Neural cell (in vitro differentiated cells): ENCODE measurements around the gene MLIP.

Source experiments
- EP300 ChIP-seq: fragments of 450-650 bp; conservative IDR thresholded peaks from 2 replicates; pipeline ENCODE4 v1.6.1; 2014; ENCODE audit warnings: antibody characterized with exemption, mild to moderate bottlenecking, moderate library complexity; ENCODE audit not compliant: poor library complexity, severe bottlenecking
- EZH2 ChIP-seq: fragments of 200-600, 300-800 bp; shearing (Covaris generic), sonication (generic); IDR thresholded peaks from 2 replicates; pipeline ENCODE4 v1.6.1; 2014; ENCODE audit warnings: antibody characterized with exemption, low read length, borderline replicate concordance, mild to moderate bottlenecking; ENCODE audit not compliant: insufficient read depth, poor library complexity, severe bottlenecking
- MXI1 ChIP-seq: fragments of 450-650 bp; conservative IDR thresholded peaks from 2 replicates; pipeline ENCODE4 v1.6.1; 2014; ENCODE audit warnings: antibody characterized with exemption, mild to moderate bottlenecking; ENCODE audit not compliant: poor library complexity, severe bottlenecking
- POLR2AphosphoS5 ChIP-seq: IDR thresholded peaks from 2 replicates; pipeline ENCODE4 v1.6.1; 2012
- RAD21 ChIP-seq: fragments of 450-650 bp; conservative IDR thresholded peaks from 2 replicates; pipeline ENCODE4 v1.6.1; 2014; ENCODE audit warnings: antibody characterized with exemption, mild to moderate bottlenecking, moderate library complexity
- SMC3 ChIP-seq: fragments of 450-650 bp; conservative IDR thresholded peaks from 2 replicates; pipeline ENCODE4 v1.6.1; 2014; ENCODE audit warnings: antibody characterized with exemption, mild to moderate bottlenecking, moderate library complexity; ENCODE audit not compliant: poor library complexity
- TAF1 ChIP-seq: IDR thresholded peaks from 2 replicates; pipeline ENCODE4 v1.6.1; 2012; ENCODE audit warnings: low read depth
- TF ChIP-seq, protein P1 (sequence below): fragments of 450-650 bp; IDR thresholded peaks from 2 replicates; pipeline ENCODE4 v1.5.1; 2014; ENCODE audit warnings: antibody characterized with exemption, mild to moderate bottlenecking, moderate library complexity; ENCODE audit not compliant: poor library complexity, severe bottlenecking
- TF ChIP-seq, protein P2 (sequence below): IDR thresholded peaks from 2 replicates; pipeline ENCODE4 v1.6.1; 2012; ENCODE audit warnings: borderline replicate concordance

DNA sequence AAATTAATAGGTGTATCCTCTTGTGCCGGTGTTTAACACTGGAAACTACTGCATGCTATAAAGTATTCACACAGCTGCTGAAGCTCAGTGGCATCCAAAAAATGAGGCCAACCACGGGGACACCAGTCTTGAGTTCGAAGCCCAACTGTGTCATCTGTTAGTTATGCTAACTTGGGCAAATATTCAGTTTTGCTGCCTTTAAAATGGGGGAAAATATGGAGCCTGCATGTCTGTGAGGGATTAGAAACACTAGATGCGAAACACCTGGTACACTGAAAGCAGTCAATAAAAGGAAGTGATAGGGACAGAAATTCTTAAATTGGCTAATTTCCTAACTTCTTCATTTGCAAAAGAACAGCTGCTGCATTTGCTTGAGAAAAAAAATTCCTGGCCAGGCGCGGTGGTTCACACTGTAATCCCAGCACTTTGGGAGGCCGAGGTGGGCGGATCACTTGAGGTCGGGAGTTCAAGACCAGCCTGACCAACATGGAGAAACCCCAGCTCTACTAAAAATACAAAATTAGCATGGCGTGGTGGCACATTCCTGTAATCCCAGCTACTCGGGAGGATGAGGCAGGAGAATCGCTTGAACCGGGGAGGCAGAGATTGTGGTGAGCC, 36.6 kb upstream of the MLIP start:
- TF ChIP-seq EP300 = no peak
- no peak for TF ChIP-seq RAD21
- no peak for TF ChIP-seq POLR2AphosphoS5
- TF ChIP-seq, protein P1, sequence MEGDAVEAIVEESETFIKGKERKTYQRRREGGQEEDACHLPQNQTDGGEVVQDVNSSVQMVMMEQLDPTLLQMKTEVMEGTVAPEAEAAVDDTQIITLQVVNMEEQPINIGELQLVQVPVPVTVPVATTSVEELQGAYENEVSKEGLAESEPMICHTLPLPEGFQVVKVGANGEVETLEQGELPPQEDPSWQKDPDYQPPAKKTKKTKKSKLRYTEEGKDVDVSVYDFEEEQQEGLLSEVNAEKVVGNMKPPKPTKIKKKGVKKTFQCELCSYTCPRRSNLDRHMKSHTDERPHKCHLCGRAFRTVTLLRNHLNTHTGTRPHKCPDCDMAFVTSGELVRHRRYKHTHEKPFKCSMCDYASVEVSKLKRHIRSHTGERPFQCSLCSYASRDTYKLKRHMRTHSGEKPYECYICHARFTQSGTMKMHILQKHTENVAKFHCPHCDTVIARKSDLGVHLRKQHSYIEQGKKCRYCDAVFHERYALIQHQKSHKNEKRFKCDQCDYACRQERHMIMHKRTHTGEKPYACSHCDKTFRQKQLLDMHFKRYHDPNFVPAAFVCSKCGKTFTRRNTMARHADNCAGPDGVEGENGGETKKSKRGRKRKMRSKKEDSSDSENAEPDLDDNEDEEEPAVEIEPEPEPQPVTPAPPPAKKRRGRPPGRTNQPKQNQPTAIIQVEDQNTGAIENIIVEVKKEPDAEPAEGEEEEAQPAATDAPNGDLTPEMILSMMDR = no peak
- TF ChIP-seq, protein P2, sequence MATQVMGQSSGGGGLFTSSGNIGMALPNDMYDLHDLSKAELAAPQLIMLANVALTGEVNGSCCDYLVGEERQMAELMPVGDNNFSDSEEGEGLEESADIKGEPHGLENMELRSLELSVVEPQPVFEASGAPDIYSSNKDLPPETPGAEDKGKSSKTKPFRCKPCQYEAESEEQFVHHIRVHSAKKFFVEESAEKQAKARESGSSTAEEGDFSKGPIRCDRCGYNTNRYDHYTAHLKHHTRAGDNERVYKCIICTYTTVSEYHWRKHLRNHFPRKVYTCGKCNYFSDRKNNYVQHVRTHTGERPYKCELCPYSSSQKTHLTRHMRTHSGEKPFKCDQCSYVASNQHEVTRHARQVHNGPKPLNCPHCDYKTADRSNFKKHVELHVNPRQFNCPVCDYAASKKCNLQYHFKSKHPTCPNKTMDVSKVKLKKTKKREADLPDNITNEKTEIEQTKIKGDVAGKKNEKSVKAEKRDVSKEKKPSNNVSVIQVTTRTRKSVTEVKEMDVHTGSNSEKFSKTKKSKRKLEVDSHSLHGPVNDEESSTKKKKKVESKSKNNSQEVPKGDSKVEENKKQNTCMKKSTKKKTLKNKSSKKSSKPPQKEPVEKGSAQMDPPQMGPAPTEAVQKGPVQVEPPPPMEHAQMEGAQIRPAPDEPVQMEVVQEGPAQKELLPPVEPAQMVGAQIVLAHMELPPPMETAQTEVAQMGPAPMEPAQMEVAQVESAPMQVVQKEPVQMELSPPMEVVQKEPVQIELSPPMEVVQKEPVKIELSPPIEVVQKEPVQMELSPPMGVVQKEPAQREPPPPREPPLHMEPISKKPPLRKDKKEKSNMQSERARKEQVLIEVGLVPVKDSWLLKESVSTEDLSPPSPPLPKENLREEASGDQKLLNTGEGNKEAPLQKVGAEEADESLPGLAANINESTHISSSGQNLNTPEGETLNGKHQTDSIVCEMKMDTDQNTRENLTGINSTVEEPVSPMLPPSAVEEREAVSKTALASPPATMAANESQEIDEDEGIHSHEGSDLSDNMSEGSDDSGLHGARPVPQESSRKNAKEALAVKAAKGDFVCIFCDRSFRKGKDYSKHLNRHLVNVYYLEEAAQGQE = no peak
- TF ChIP-seq EZH2 = no peak
- TF ChIP-seq TAF1 = no peak
- no peak for TF ChIP-seq SMC3
- TF ChIP-seq MXI1 = no peak
